H1 (cell line): Measurements from ENCODE around the gene ZNF487. TPM values are rescaled to one million over a fixed set of nuclear protein-coding genes. Genes with fewer than 3 reads are reported as not detected.

ENCODE experiments used
- CTCF ChIA-PET: fragments of 300-600 bp; sonication (Branson Sonifier 250); formaldehyde crosslinking; loops from one replicate; lab custom pipeline; 2021; ENCODE audit not compliant: partially characterized antibody; lab: Charles Lee
- POLR2A ChIA-PET: fragments of 300-600 bp; sonication (Branson Sonifier 250); formaldehyde crosslinking; loops from one replicate; lab custom pipeline; 2021; ENCODE audit warnings: inconsistent platforms; ENCODE audit not compliant: partially characterized antibody; lab: Charles Lee
- DNase-seq, 2 experiments: peaks; one replicate each; pipeline versions ENCODE4 v3.0.0 to v3.0.0-alpha.2; 2010 to 2022; ENCODE audit warnings: low spot score in 2 of 2, low read depth in 1 of 2, mixed read lengths in 1 of 2
- FAIRE-seq: peaks from 2 replicates; lab custom pipeline; 2011; peaks lifted over from hg19 to GRCh38; lab: Jason Lieb, UNC
- H2AFZ ChIP-seq: 2 replicates; pipeline ENCODE4 v1.8.1; 2012; ENCODE audit warnings: low read length, inconsistent platforms
- H2AK5ac ChIP-seq: 2 replicates; pipeline ENCODE4 v1.6.1; 2013; ENCODE audit warnings: low read depth, low read length
- H2BK120ac ChIP-seq: replicated peaks from 2 replicates; pipeline ENCODE3; 2013; ENCODE audit warnings: low read depth, low read length, inconsistent platforms
- H2BK12ac ChIP-seq: 2 replicates; pipeline ENCODE4 v1.6.1; 2013; ENCODE audit warnings: low read depth, low read length
- H2BK15ac ChIP-seq: 2 replicates; pipeline ENCODE4 v1.6.1; 2013; ENCODE audit warnings: low read length
- H2BK20ac ChIP-seq: 2 replicates; pipeline ENCODE4 v1.6.1; 2013; ENCODE audit warnings: low read length
- H2BK5ac ChIP-seq: 2 replicates; pipeline ENCODE4 v1.6.1; 2013; ENCODE audit warnings: low read depth, low read length
- H3K14ac ChIP-seq: 2 replicates; pipeline ENCODE4 v1.6.1; 2013; ENCODE audit warnings: inconsistent platforms; ENCODE audit not compliant: insufficient read length
- H3K18ac ChIP-seq: 2 replicates; pipeline ENCODE4 v1.6.1; 2013; ENCODE audit warnings: low read length; ENCODE audit errors: extremely low read depth
- H3K23ac ChIP-seq: 2 replicates; pipeline ENCODE4 v1.6.1; 2013; ENCODE audit warnings: inconsistent platforms; ENCODE audit not compliant: insufficient read length
- H3K23me2 ChIP-seq: 2 replicates; pipeline ENCODE4 v1.6.1; 2013; ENCODE audit warnings: low read depth, low read length
- H3K27ac ChIP-seq: 2 replicates; pipeline ENCODE4 v1.6.1; 2011; ENCODE audit warnings: low read depth, low read length, inconsistent platforms
- H3K27me3 ChIP-seq, 4 experiments: replicated peaks in 1 of 4; 1 replicate in 1 of 4; 2 replicates in 3 of 4; pipeline versions ENCODE4 v1.6.1 to v1.8.1; 2011 to 2013; ENCODE audit warnings: low read length in 3 of 4, mild to moderate bottlenecking in 3 of 4, inconsistent platforms in 2 of 4, mixed read lengths in 2 of 4, moderate library complexity in 1 of 4; ENCODE audit not compliant: control insufficient read depth in 3 of 4, insufficient read depth in 3 of 4; ENCODE audit errors: extremely low read depth in 1 of 4
- H3K36me3 ChIP-seq, 4 experiments: 2 replicates each; pipeline versions ENCODE4 v1.6.1 to v1.8.1; 2011 to 2013; ENCODE audit warnings: mild to moderate bottlenecking in 4 of 4, low read length in 3 of 4, moderate library complexity in 2 of 4, control low read depth in 1 of 4, inconsistent platforms in 1 of 4; ENCODE audit not compliant: insufficient read depth in 4 of 4, control insufficient read depth in 2 of 4
- H3K4ac ChIP-seq: replicated peaks from 2 replicates; pipeline ENCODE3; 2013; ENCODE audit warnings: low read length, low read depth, mixed read lengths, inconsistent platforms; ENCODE audit not compliant: insufficient read length
- H3K4me1 ChIP-seq, 4 experiments: replicated peaks in 1 of 4; 1 replicate in 1 of 4; 2 replicates in 3 of 4; pipeline versions ENCODE4 v1.6.1 to v1.8.1; 2011 to 2013; ENCODE audit warnings: low read length in 3 of 4, inconsistent platforms in 2 of 4, mixed read lengths in 1 of 4; ENCODE audit not compliant: insufficient read depth in 4 of 4, control insufficient read depth in 3 of 4
- H3K4me2 ChIP-seq, 2 experiments: 2 replicates each; pipeline versions ENCODE4 v1.6.1 to v1.8.1; 2011 to 2013; ENCODE audit warnings: low read depth in 2 of 2, low read length in 2 of 2, control low read depth in 1 of 2, inconsistent platforms in 1 of 2, mild to moderate bottlenecking in 1 of 2; ENCODE audit not compliant: insufficient read depth in 1 of 2
- H3K4me3 ChIP-seq, 4 experiments: fragments of 200-600, 300-600 bp in 1 of 4; sonication (generic), shearing (Covaris generic), sonication (Bioruptor Twin) in 1 of 4; 2 replicates each; pipeline versions ENCODE4 v1.5.1 to v1.8.1; 2011 to 2016; ENCODE audit warnings: low read length in 4 of 4, low read depth in 3 of 4, control low read depth in 2 of 4, inconsistent platforms in 2 of 4, mild to moderate bottlenecking in 2 of 4, mixed read lengths in 1 of 4, moderate library complexity in 1 of 4; ENCODE audit not compliant: insufficient read depth in 2 of 4; ENCODE audit errors: extremely low read depth in 1 of 4
- H3K56ac ChIP-seq: replicated peaks from 2 replicates; pipeline ENCODE3; 2013; ENCODE audit warnings: low read depth, mild to moderate bottlenecking, mixed read lengths, low read length, inconsistent platforms; ENCODE audit not compliant: insufficient read length
- H3K79me1 ChIP-seq: 2 replicates; pipeline ENCODE4 v1.6.1; 2013; ENCODE audit warnings: low read depth, low read length, control low read depth
- H3K79me2 ChIP-seq, 2 experiments: 2 replicates each; pipeline versions ENCODE4 v1.6.1 to v1.8.1; 2012 to 2013; ENCODE audit warnings: low read length in 2 of 2, mild to moderate bottlenecking in 2 of 2, inconsistent platforms in 1 of 2; ENCODE audit not compliant: insufficient read depth in 2 of 2, control insufficient read depth in 1 of 2
- H3K9ac ChIP-seq, 4 experiments: replicated peaks in 1 of 4; 1 replicate in 1 of 4; 2 replicates in 3 of 4; pipeline versions ENCODE4 v1.6.1 to v1.8.1; 2011 to 2013; ENCODE audit warnings: low read depth in 3 of 4, low read length in 3 of 4, control low read depth in 2 of 4, mild to moderate bottlenecking in 2 of 4, moderate library complexity in 2 of 4, inconsistent platforms in 1 of 4; ENCODE audit errors: extremely low read depth in 1 of 4
- H3K9me3 ChIP-seq, 2 experiments: 2 replicates each; pipeline versions ENCODE4 v1.6.1 to v1.8.1; 2012 to 2013; ENCODE audit warnings: mild to moderate bottlenecking in 2 of 2, moderate library complexity in 2 of 2, control low read depth in 1 of 2, inconsistent platforms in 1 of 2, low read depth in 1 of 2, low read length in 1 of 2, mixed read lengths in 1 of 2; ENCODE audit not compliant: insufficient read depth in 2 of 2
- H4K20me1 ChIP-seq, 2 experiments: replicated peaks in 1 of 2; 2 replicates each; pipeline versions ENCODE3 to v1.8.1; 2011 to 2013; ENCODE audit warnings: inconsistent platforms in 2 of 2, low read length in 2 of 2, mild to moderate bottlenecking in 1 of 2; ENCODE audit not compliant: insufficient read depth in 2 of 2, control insufficient read depth in 1 of 2
- H4K5ac ChIP-seq: 2 replicates; pipeline ENCODE4 v1.6.1; 2013; ENCODE audit warnings: low read length, low read depth, mixed read lengths, inconsistent platforms; ENCODE audit not compliant: insufficient read length
- H4K8ac ChIP-seq: 2 replicates; pipeline ENCODE4 v1.8.0; 2013; ENCODE audit warnings: mild to moderate bottlenecking, moderate library complexity, low read length, inconsistent platforms; ENCODE audit not compliant: insufficient read depth; ENCODE audit errors: extremely low read depth
- H4K91ac ChIP-seq: replicated peaks from 2 replicates; pipeline ENCODE3; 2013; ENCODE audit warnings: low read length, mixed read lengths, inconsistent platforms; ENCODE audit not compliant: insufficient read length
- CHD2 ChIP-seq: IDR thresholded peaks from 2 replicates; pipeline ENCODE4 v1.6.1; 2012; ENCODE audit warnings: low read length, improper control_type of control experiment
- JUND ChIP-seq: IDR thresholded peaks from 2 replicates; pipeline ENCODE4 v1.6.1; 2011; ENCODE audit warnings: mild to moderate bottlenecking, improper control_type of control experiment, low read length
- NANOG ChIP-seq: IDR thresholded peaks from 2 replicates; pipeline ENCODE4 v1.6.1; 2011; ENCODE audit warnings: low read length, low read depth, mild to moderate bottlenecking, inconsistent platforms; ENCODE audit not compliant: insufficient read depth, poor library complexity, severe bottlenecking
- POLR2A ChIP-seq, 2 experiments: IDR thresholded peaks; 1 replicate in 1 of 2; 2 replicates in 1 of 2; pipeline ENCODE4 v1.6.1; 2011; ENCODE audit warnings: low read depth in 2 of 2, low read length in 2 of 2, mild to moderate bottlenecking in 2 of 2; ENCODE audit errors: control extremely low read depth in 1 of 2
- POLR2AphosphoS5 ChIP-seq: IDR thresholded peaks from 2 replicates; pipeline ENCODE4 v1.6.1; 2011; ENCODE audit warnings: low read depth, low read length
- RAD21 ChIP-seq, 2 experiments: IDR thresholded peaks in 1 of 2; conservative IDR thresholded peaks in 1 of 2; 2 replicates each; pipeline ENCODE4 v1.6.1; 2011; ENCODE audit warnings: low read depth in 2 of 2, low read length in 2 of 2, improper control_type of control experiment in 1 of 2, inconsistent platforms in 1 of 2, mild to moderate bottlenecking in 1 of 2, moderate library complexity in 1 of 2
- SAP30 ChIP-seq: fragments of 300-600 bp; sonication (generic); IDR thresholded peaks from 2 replicates; pipeline ENCODE4 v1.7.1; 2012; ENCODE audit warnings: low read length, moderate library complexity, mild to moderate bottlenecking, inconsistent platforms; ENCODE audit not compliant: insufficient read depth, insufficient replicate concordance
- SIRT6 ChIP-seq: IDR thresholded peaks from one replicate; pipeline ENCODE4 v1.7.1; 2012; ENCODE audit warnings: low read length, inconsistent platforms
- SP1 ChIP-seq: IDR thresholded peaks from 2 replicates; pipeline ENCODE4 v1.6.1; 2011; ENCODE audit warnings: low read depth, low read length
- TAF7 ChIP-seq: optimal IDR thresholded peaks from 2 replicates; pipeline ENCODE3; 2011; ENCODE audit warnings: low read depth, mild to moderate bottlenecking, inconsistent platforms, low read length, moderate library complexity, borderline replicate concordance
- TEAD4 ChIP-seq: IDR thresholded peaks from 2 replicates; pipeline ENCODE4 v1.6.1; 2012; ENCODE audit warnings: low read depth, low read length, inconsistent platforms, mixed read lengths
- USF2 ChIP-seq: IDR thresholded peaks from 2 replicates; pipeline ENCODE4 v1.6.1; 2011; ENCODE audit warnings: low read length, improper control_type of control experiment
- WGBS, 2 experiments: shearing (Covaris generic) in 1 of 2; methylation state at CpG; one replicate each; pipeline versions ENCODE4 v1.1.6 to v1.1.7; 2013 to 2015; ENCODE audit warnings: low lambda C conversion rate in 2 of 2, mixed read lengths in 2 of 2, inconsistent platforms in 1 of 2, low coverage in 1 of 2, missing lambda C conversion rate in 1 of 2; ENCODE audit not compliant: insufficient replicate concordance in 2 of 2, insufficient coverage in 1 of 2, insufficient read length in 1 of 2; ENCODE audit errors: extremely low coverage in 1 of 2, missing lambda C conversion rate in 1 of 2; 5-methylcytosine and 5-hydroxymethylcytosine counted together
- polyA plus RNA-seq, 7 experiments: library from polyadenylated mRNA; depleted of rRNA in 3 of 7; stranded (reverse) in 5 of 7; unstranded in 2 of 7; fragments of >200 nt in 5 of 7; fragments of 200-250 nt in 2 of 7; gene quantifications; 1 replicate in 5 of 7; 2 replicates in 1 of 7; 4 replicates in 1 of 7; pipeline versions ENCODE4 v1.2.1 to v1.2.3, GENCODE V29; 2011 to 2013; ENCODE audit warnings: missing spikeins in 2 of 7, mixed read lengths in 2 of 7
- total RNA-seq: library from RNA; stranded (reverse); fragmentation: NEBNext Ultra II Directional; extraction: Animal tissue kit (Norgen Biotek cat#: 25700); gene quantifications from 2 replicates; pipeline ENCODE4 v1.2.1, GENCODE V29; 2021

ZNF487 gene
- total and polyA plus RNA-seq, 2 of the 8 experiments (the other 6 are each of a cell fraction or from before 2014, with no cell fraction given), result 1.9 to 2.5 TPM

GRCh38 chr10:43427166-43427825, 9.6 kb upstream of the ZNF487 start:
- Histone ChIP-seq H4K91ac (no peak overlapping the region), H4K5ac (no peak overlapping the region), H3K56ac (no peak overlapping the region), H4K20me1 (no peaks in the 10 kb centered on the region), H3K9ac (no peak overlapping the region), H4K8ac (no peak overlapping the region), H3K4me1 (no peaks in the 10 kb centered on the region), H3K36me3 (no peaks in the 10 kb centered on the region), H3K4me3 (no peak overlapping the region), H2BK20ac (no peak overlapping the region), H2BK120ac (no peak overlapping the region), H3K14ac (no peak overlapping the region), H3K23ac (no peak overlapping the region), H2BK15ac (no peak overlapping the region), H3K18ac (no peak overlapping the region), H3K27me3 (no peaks in the 10 kb centered on the region), H3K79me1 (no peaks in the 10 kb centered on the region), H2BK5ac (no peak overlapping the region), H3K79me2 (no peaks in the 10 kb centered on the region), H2BK12ac (no peak overlapping the region), H3K4me2 (no peak overlapping the region), H2AK5ac (no peak overlapping the region), H3K9me3 (no peaks in the 10 kb centered on the region), H3K4ac (no peak overlapping the region), H3K27ac (no peak overlapping the region), H3K23me2 (no peaks in the 10 kb centered on the region), H2AFZ (no peak overlapping the region)
- no peak for TF ChIP-seq USF2
- TF ChIP-seq CHD2, result no peak
- no peak for TF ChIP-seq RAD21 (IDR thresholded peaks at IDR 0.05 in 1 of 2, conservative IDR thresholded peaks at IDR 0.05 in 1 of 2; ENCODE audit: low read depth in 2 of 2, low read length in 2 of 2)
- TF ChIP-seq POLR2A (IDR thresholded peaks at IDR 0.05; ENCODE audit: control extremely low read depth in 1 of 2, low read depth in 2 of 2, low read length in 2 of 2), result no peak
- no peak for TF ChIP-seq POLR2AphosphoS5
- TF ChIP-seq JUND, result no peak
- no peak for TF ChIP-seq NANOG
- no peak for TF ChIP-seq SIRT6
- no peak for TF ChIP-seq SP1
- TF ChIP-seq TAF7, result no peak
- TF ChIP-seq SAP30, result no peak
- TF ChIP-seq TEAD4, result no peak
- FAIRE-seq (no peak), DNase-seq (no peak)
- 91% methylated on average over 9 of the region's 12 CpGs; no CpG with 5 or more reads in 1 of the 2 experiments for WGBS, 2 experiments
- ChIA-PET CTCF (interaction anchor here (1.2 kb wide), 1 partner anchor 44 kb away, joined by 5 read pairs; no protein-coding TSS in a partner anchor), POLR2A (interaction anchor here (1.3 to 1.8 kb wide), 4 partner anchors 10 to 32 kb away, joined by 3 to 7 read pairs (median 5); partner anchors contain the start of gene ZNF487)
